ENCODE results near the gene SLAMF8. TPM values are rescaled to one million over a fixed set of nuclear protein-coding genes. Genes with fewer than 3 reads are reported as not detected.
A peak's percentile ranks its signal among the peaks of the same experiment; 100 is the strongest.

SLAMF8 gene
- polyA plus RNA-seq, 3 donors: 2.6 to 5.7 (median 5.7) TPM

- intact Hi-C loops (cut with micrococcal nuclease): no loop called here
These were observed 24.7 kb downstream of the SLAMF8 start for GRCh38 chr1:159851407-159851806.

GRCh38 chr1:159853417-159854115 lies 26.9 kb downstream of the SLAMF8 start:
- Mint-ChIP-seq H3K27ac (peak overlapping the region in 2 of 7 donors; percentile 22 to 75), H3K4me1 (peaks cover 33% of the 10 kb centered on the region), H3K27me3 (ENCODE audit: low read depth in 3 of 3) (peaks cover 9 to 13% (median 12%) of the 10 kb centered on the region in 3 donors), H3K36me3 (no peaks in the 10 kb centered on the region), H3K4me3 (peak overlapping the region; percentile 83 to 94), H3K9me3 (no peaks in the 10 kb centered on the region)
- no peak for DNase-seq
- H3K27me3 ChIP-seq (ENCODE audit: control insufficient read depth in 2 of 2, insufficient read depth in 2 of 2, low read length in 2 of 2): peaks cover 0 to 17% of the 10 kb centered on the region in 2 donors
- H3K9me3 ChIP-seq (replicated peaks in 1 of 2; ENCODE audit: control insufficient read depth in 1 of 2, insufficient read depth in 1 of 2, low read length in 2 of 2): no peaks in the 10 kb centered on the region
- peak overlapping the region; percentile 88 for H2AFZ ChIP-seq (ENCODE audit: insufficient read depth, low read depth, low read length, poor library complexity, severe bottlenecking)
- peaks cover 29 to 39% of the 10 kb centered on the region in 2 donors for H3K4me1 ChIP-seq (ENCODE audit: control insufficient read depth in 1 of 2, insufficient read depth in 2 of 2, low read length in 2 of 2)
- peak overlapping the region; percentile 94 for H3K4me2 ChIP-seq (replicated peaks; ENCODE audit: extremely low read depth, low read length, poor library complexity, severe bottlenecking)
- no peaks in the 10 kb centered on the region for H3K79me2 ChIP-seq (ENCODE audit: insufficient read depth, low read length)
- WGBS (ENCODE audit: insufficient coverage): 28% methylated on average over 4 of the region's 6 CpGs
- H4K20me1 ChIP-seq (ENCODE audit: insufficient read depth, low read length): no peaks in the 10 kb centered on the region
- H3K36me3 ChIP-seq (replicated peaks in 1 of 2; ENCODE audit: control insufficient read depth in 1 of 2, insufficient read depth in 2 of 2, low read length in 2 of 2): no peaks in the 10 kb centered on the region
- intact Hi-C loops (cut with micrococcal nuclease): no loop called here
- H3K27ac ChIP-seq (ENCODE audit: low read depth in 1 of 2, low read length in 2 of 2): no peak overlapping the region
- peak overlapping the region in 1 of 3 experiments; percentile 79 for H3K4me3 ChIP-seq (replicated peaks in 1 of 3; ENCODE audit: low read depth in 2 of 3, low read length in 3 of 3)
- TF ChIP-seq CTCF (IDR thresholded peaks at IDR 0.05): no peak
- H3K9ac ChIP-seq (ENCODE audit: insufficient read depth, low read length, poor library complexity, severe bottlenecking): peak overlapping the region; percentile 62

More at GRCh38 chr1:159851407-159851806, 24.7 kb downstream of the SLAMF8 start:
- H3K4me3 Mint-ChIP-seq: no peak overlapping the region
- H2AFZ ChIP-seq (ENCODE audit: insufficient read depth, low read depth, low read length, poor library complexity, severe bottlenecking): no peak overlapping the region
- H3K36me3 Mint-ChIP-seq: no peaks in the 10 kb centered on the region
- no CpG with 5 or more reads among the region's 1 CpG for WGBS (ENCODE audit: insufficient coverage)
- peaks cover 0 to 17% of the 10 kb centered on the region in 2 donors for H3K27me3 ChIP-seq (ENCODE audit: control insufficient read depth in 2 of 2, insufficient read depth in 2 of 2, low read length in 2 of 2)
- no peaks in the 10 kb centered on the region for H3K9me3 Mint-ChIP-seq
- peak in 2 of 3 donors; percentile 45 to 58 for DNase-seq
- no peak overlapping the region for H3K9ac ChIP-seq (ENCODE audit: insufficient read depth, low read length, poor library complexity, severe bottlenecking)
- H3K27me3 Mint-ChIP-seq (ENCODE audit: low read depth in 3 of 3): peaks cover 9 to 18% (median 13%) of the 10 kb centered on the region in 3 donors
- no peaks in the 10 kb centered on the region for H4K20me1 ChIP-seq (ENCODE audit: insufficient read depth, low read length)
- H3K79me2 ChIP-seq (ENCODE audit: insufficient read depth, low read length): no peaks in the 10 kb centered on the region
- no peak overlapping the region for H3K27ac ChIP-seq (ENCODE audit: low read depth in 1 of 2, low read length in 2 of 2)
- no peaks in the 10 kb centered on the region for H3K9me3 ChIP-seq (replicated peaks in 1 of 2; ENCODE audit: control insufficient read depth in 1 of 2, insufficient read depth in 1 of 2, low read length in 2 of 2)
- peaks cover 33% of the 10 kb centered on the region for H3K4me1 Mint-ChIP-seq
- peaks cover 29 to 39% of the 10 kb centered on the region in 2 donors for H3K4me1 ChIP-seq (ENCODE audit: control insufficient read depth in 1 of 2, insufficient read depth in 2 of 2, low read length in 2 of 2)
- no peak overlapping the region for H3K4me3 ChIP-seq (replicated peaks in 1 of 3; ENCODE audit: low read depth in 2 of 3, low read length in 3 of 3)
- H3K36me3 ChIP-seq (replicated peaks in 1 of 2; ENCODE audit: control insufficient read depth in 1 of 2, insufficient read depth in 2 of 2, low read length in 2 of 2): no peaks in the 10 kb centered on the region
- H3K4me2 ChIP-seq (replicated peaks; ENCODE audit: extremely low read depth, low read length, poor library complexity, severe bottlenecking): no peak overlapping the region
- peak overlapping the region in 1 of 7 donors; percentile 22 for H3K27ac Mint-ChIP-seq
- TF ChIP-seq CTCF (IDR thresholded peaks at IDR 0.05): peak; percentile 43

Data from CD14-positive monocyte (primary cell).